SJSA1 (cell line): ENCODE data around the gene LRMDA. TPM values are rescaled to one million over a fixed set of nuclear protein-coding genes. Genes with fewer than 3 reads are reported as not detected.
"Not testable (repeated sequence)": the region's sequence is repeated elsewhere in the genome, so short reads cannot be mapped to it uniquely, and the experiment has no call there.

Source experiments
- DNase-seq, 2 experiments: peaks; one replicate each; pipeline ENCODE4 v3.0.0-alpha.2; 2015 to 2020; ENCODE audit warnings: low spot score in 2 of 2, low read depth in 1 of 2
- H3K27ac ChIP-seq: fragments of 250-450 bp; sonication (Bioruptor Pico); 2 replicates; pipeline ENCODE4 v1.5.1; 2020; ENCODE audit warnings: mild to moderate bottlenecking, moderate library complexity
- H3K27me3 ChIP-seq: fragments of 250-450 bp; sonication (Bioruptor Pico); replicated peaks from 2 replicates; pipeline ENCODE4 v1.5.1; 2020; ENCODE audit warnings: mild to moderate bottlenecking, moderate library complexity
- H3K36me3 ChIP-seq: fragments of 250-450 bp; sonication (Bioruptor Pico); 2 replicates; pipeline ENCODE4 v1.5.1; 2020; ENCODE audit warnings: mild to moderate bottlenecking
- H3K4me1 ChIP-seq: fragments of 250-450 bp; sonication (Bioruptor Pico); replicated peaks from 2 replicates; pipeline ENCODE4 v1.6.1; 2021; ENCODE audit warnings: mild to moderate bottlenecking
- H3K4me3 ChIP-seq: fragments of 250-450 bp; sonication (Bioruptor Pico); 2 replicates; pipeline ENCODE4 v1.5.1; 2020; ENCODE audit warnings: mild to moderate bottlenecking
- H3K9me3 ChIP-seq: fragments of 250-450 bp; sonication (Bioruptor Pico); replicated peaks from 2 replicates; pipeline ENCODE4 v1.5.1; 2020; ENCODE audit warnings: mild to moderate bottlenecking
- total RNA-seq: library from RNA; depleted of rRNA; stranded (reverse); fragments of >200 nt; shearing (Covaris generic); gene quantifications from 2 replicates; pipeline ENCODE4 v1.2.3, GENCODE V29; 2014

LRMDA gene
- total RNA-seq, 1 experiment from 2014 or later, result not detected

- Histone ChIP-seq H3K4me1 (no peaks in the 10 kb centered on the region), H3K27ac (no peak overlapping the region), H3K36me3 (no peaks in the 10 kb centered on the region), H3K27me3 (no peaks in the 10 kb centered on the region), H3K4me3 (no peak overlapping the region), H3K9me3 (no peaks in the 10 kb centered on the region)
- DNase-seq, result no peak
Observed at GRCh38 chr10:75509706-75510105, 78.3 kb downstream of the LRMDA start.

GRCh38 chr10:75511011-75511410 lies 79.6 kb downstream of the LRMDA start:
- H3K27me3 ChIP-seq, result no peaks in the 10 kb centered on the region
- H3K27ac ChIP-seq, result no peak overlapping the region

GRCh38 chr10:75512203-75512933 lies 80.9 kb downstream of the LRMDA start:
- no peaks in the 10 kb centered on the region for H3K9me3 ChIP-seq
- H3K36me3 ChIP-seq, result no peaks in the 10 kb centered on the region
- no peaks in the 10 kb centered on the region for H3K27me3 ChIP-seq
- no peak overlapping the region for H3K27ac ChIP-seq
- DNase-seq, result no peak
- no peaks in the 10 kb centered on the region for H3K4me1 ChIP-seq
- no peak overlapping the region for H3K4me3 ChIP-seq

More at GRCh38 chr10:75511011-75511410, 79.6 kb downstream of the LRMDA start:
- DNase-seq, result no peak
- no peaks in the 10 kb centered on the region for H3K4me1 ChIP-seq
- no peaks in the 10 kb centered on the region for H3K9me3 ChIP-seq
- H3K36me3 ChIP-seq, result no peaks in the 10 kb centered on the region
- H3K4me3 ChIP-seq, result no peak overlapping the region

GRCh38 chr10:75513292-75513885 lies 82.0 kb downstream of the LRMDA start:
- Histone ChIP-seq H3K4me1 (no peaks in the 10 kb centered on the region), H3K36me3 (no peaks in the 10 kb centered on the region), H3K4me3 (no peak overlapping the region), H3K27me3 (no peaks in the 10 kb centered on the region), H3K9me3 (no peaks in the 10 kb centered on the region), H3K27ac (no peak overlapping the region)
- no peak for DNase-seq

GRCh38 chr10:75514830-75515229 lies 83.4 kb downstream of the LRMDA start:
- no peak for DNase-seq

GRCh38 chr10:75516154-75516553 lies 84.7 kb downstream of the LRMDA start:
- H3K9me3 ChIP-seq, H3K4me3 ChIP-seq: not testable (repeated sequence)

More at GRCh38 chr10:75514830-75515229, 83.4 kb downstream of the LRMDA start:
- H3K27ac ChIP-seq, result no peak overlapping the region
- no peaks in the 10 kb centered on the region for H3K4me1 ChIP-seq
- no peaks in the 10 kb centered on the region for H3K27me3 ChIP-seq
- no peaks in the 10 kb centered on the region for H3K36me3 ChIP-seq
- H3K4me3 ChIP-seq, result no peak overlapping the region
- no peaks in the 10 kb centered on the region for H3K9me3 ChIP-seq

GRCh38 chr10:75519213-75519612 lies 87.8 kb downstream of the LRMDA start:
- not testable (repeated sequence) for H3K27me3 ChIP-seq, H3K4me3 ChIP-seq, DNase-seq, H3K9me3 ChIP-seq, H3K4me1 ChIP-seq, H3K27ac ChIP-seq, H3K36me3 ChIP-seq

More at GRCh38 chr10:75516154-75516553, 84.7 kb downstream of the LRMDA start:
- H3K36me3 ChIP-seq, H3K27me3 ChIP-seq, DNase-seq, H3K27ac ChIP-seq, H3K4me1 ChIP-seq: not testable (repeated sequence)

GRCh38 chr10:75521194-75521829 lies 89.9 kb downstream of the LRMDA start:
- not testable (repeated sequence) for DNase-seq, H3K27ac ChIP-seq, H3K4me3 ChIP-seq, H3K4me1 ChIP-seq, H3K27me3 ChIP-seq, H3K9me3 ChIP-seq, H3K36me3 ChIP-seq

- DNase-seq, result no peak
- no peaks in the 10 kb centered on the region for H3K9me3 ChIP-seq
- no peaks in the 10 kb centered on the region for H3K4me1 ChIP-seq
- no peak overlapping the region for H3K27ac ChIP-seq
- H3K36me3 ChIP-seq, result no peaks in the 10 kb centered on the region
- no peaks in the 10 kb centered on the region for H3K27me3 ChIP-seq
- no peak overlapping the region for H3K4me3 ChIP-seq
Observed at GRCh38 chr10:75525067-75525466, 93.6 kb downstream of the LRMDA start.

GRCh38 chr10:75525646-75526045 lies 94.2 kb downstream of the LRMDA start:
- no peak overlapping the region for H3K4me3 ChIP-seq
- DNase-seq, result no peak

GRCh38 chr10:75527542-75527941 lies 96.1 kb downstream of the LRMDA start:
- no peaks in the 10 kb centered on the region for H3K9me3 ChIP-seq
- no peaks in the 10 kb centered on the region for H3K36me3 ChIP-seq
- H3K4me1 ChIP-seq, result no peaks in the 10 kb centered on the region
- no peak overlapping the region for H3K4me3 ChIP-seq
- H3K27ac ChIP-seq, result no peak overlapping the region
- H3K27me3 ChIP-seq, result no peaks in the 10 kb centered on the region
- DNase-seq, result no peak

More at GRCh38 chr10:75525646-75526045, 94.2 kb downstream of the LRMDA start:
- H3K9me3 ChIP-seq, result no peaks in the 10 kb centered on the region
- no peaks in the 10 kb centered on the region for H3K4me1 ChIP-seq
- no peak overlapping the region for H3K27ac ChIP-seq
- no peaks in the 10 kb centered on the region for H3K36me3 ChIP-seq
- no peaks in the 10 kb centered on the region for H3K27me3 ChIP-seq

GRCh38 chr10:75528392-75528791 lies 97.0 kb downstream of the LRMDA start:
- H3K27ac ChIP-seq, result no peak overlapping the region
- no peaks in the 10 kb centered on the region for H3K9me3 ChIP-seq
- no peaks in the 10 kb centered on the region for H3K36me3 ChIP-seq
- no peak overlapping the region for H3K4me3 ChIP-seq
- no peaks in the 10 kb centered on the region for H3K27me3 ChIP-seq
- H3K4me1 ChIP-seq, result no peaks in the 10 kb centered on the region
- DNase-seq, result no peak

- no peak for DNase-seq
- Histone ChIP-seq H3K4me3 (no peak overlapping the region), H3K36me3 (no peaks in the 10 kb centered on the region), H3K9me3 (no peaks in the 10 kb centered on the region), H3K27me3 (no peaks in the 10 kb centered on the region), H3K4me1 (no peaks in the 10 kb centered on the region), H3K27ac (no peak overlapping the region)
Observed at GRCh38 chr10:75530299-75530698, 98.9 kb downstream of the LRMDA start.

- H3K36me3 ChIP-seq, result no peaks in the 10 kb centered on the region
- H3K27me3 ChIP-seq, result no peaks in the 10 kb centered on the region
- no peak overlapping the region for H3K27ac ChIP-seq
- H3K4me1 ChIP-seq, result no peaks in the 10 kb centered on the region
- no peak overlapping the region for H3K4me3 ChIP-seq
- no peak for DNase-seq
- no peaks in the 10 kb centered on the region for H3K9me3 ChIP-seq
Observed at GRCh38 chr10:75531571-75532031, 100.2 kb downstream of the LRMDA start.
